22Rv1 (cell line): ENCODE measurements around the gene AFM.

Experiments used
- H3K27ac ChIP-seq: fragments of 450-650 bp; 2 replicates; pipeline ENCODE4 v1.5.1; 2017
- CTCF ChIP-seq: fragments of 450-650 bp; IDR thresholded peaks from 2 replicates; pipeline ENCODE4 v1.5.1; 2017; ENCODE audit warnings: mild to moderate bottlenecking
- ZFX ChIP-seq: fragments of 450-650 bp; IDR thresholded peaks from 2 replicates; pipeline ENCODE4 v1.6.1; 2017; ENCODE audit warnings: antibody characterized with exemption, borderline replicate concordance

The AFM gene

GRCh38 chr4:73456177-73457022 is 25.1 kb upstream of the AFM start:
- TF ChIP-seq ZFX (no peak), CTCF (no peak)
- H3K27ac ChIP-seq, result no peak overlapping the region

DNA sequence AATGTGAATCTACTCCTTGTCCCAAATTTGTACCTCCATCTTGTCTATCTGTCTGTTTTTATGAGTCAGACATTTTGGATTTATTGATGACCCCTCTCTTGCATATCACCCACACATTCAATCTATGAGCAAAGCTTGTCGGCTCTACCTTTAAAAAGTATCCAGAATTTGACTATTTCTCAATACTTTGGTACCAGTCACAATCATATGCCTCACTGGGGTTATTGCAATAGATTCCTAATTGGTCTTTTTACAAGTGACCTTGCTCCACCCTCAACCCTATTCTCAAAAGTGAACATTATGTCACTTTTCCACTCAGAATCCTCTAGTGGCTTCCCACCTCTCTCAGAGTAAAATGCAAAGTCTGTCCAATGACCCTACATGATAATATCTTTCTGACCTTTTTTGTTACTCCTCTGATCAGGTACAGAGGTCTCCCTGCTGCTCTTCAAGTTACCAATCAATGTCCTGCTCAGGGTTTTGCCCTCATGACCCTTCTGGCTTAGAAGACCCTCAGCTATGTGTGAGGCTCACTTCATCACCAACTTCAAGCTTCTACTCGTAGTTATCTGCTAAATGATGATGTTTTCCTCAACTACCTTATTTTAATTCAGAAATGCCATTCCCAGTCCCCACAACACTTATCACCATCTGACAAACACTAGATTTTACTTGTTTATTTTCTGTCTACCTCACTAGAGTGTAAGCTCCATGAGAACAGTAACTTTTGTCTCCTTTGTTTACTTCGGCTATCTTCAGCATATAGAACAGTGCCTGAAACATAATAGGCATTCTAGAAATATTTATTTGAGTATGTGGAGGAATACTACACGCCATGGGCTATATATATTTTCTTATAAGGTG is 23.1 kb upstream of the AFM start:
- no peak overlapping the region for H3K27ac ChIP-seq
- TF ChIP-seq CTCF (no peak), ZFX (no peak)

DNA sequence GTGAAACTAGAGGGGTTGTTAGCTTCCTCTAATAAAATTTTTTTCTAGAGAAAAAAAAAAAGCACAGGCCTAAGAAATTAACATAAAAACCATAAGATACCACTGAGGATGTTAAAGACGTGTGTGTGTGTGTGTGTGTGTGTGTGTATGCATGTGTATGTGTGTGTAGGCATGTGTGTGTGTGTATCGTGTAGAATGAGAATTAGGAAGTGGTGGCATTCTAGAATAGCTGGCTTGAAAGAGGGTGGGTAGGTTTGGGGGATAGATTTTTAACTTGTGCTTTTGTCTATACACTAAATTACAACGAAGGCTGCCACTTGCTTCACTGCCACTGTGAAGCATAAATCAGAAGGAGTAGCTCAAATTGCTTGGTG is 22.5 kb upstream of the AFM start:
- H3K27ac ChIP-seq, result no peak overlapping the region
- TF ChIP-seq ZFX, result no peak
- TF ChIP-seq CTCF, result no peak

- TF ChIP-seq CTCF, result no peak
- H3K27ac ChIP-seq, result no peak overlapping the region
Measured at GRCh38 chr4:73460913-73461522, 20.5 kb upstream of the AFM start.

GRCh38 chr4:73468170-73468569 is 13.4 kb upstream of the AFM start:
- no peak for TF ChIP-seq CTCF
- TF ChIP-seq ZFX, result no peak
- H3K27ac ChIP-seq, result no peak overlapping the region

GRCh38 chr4:73470728-73471127 is 10.8 kb upstream of the AFM start:
- no peak overlapping the region for H3K27ac ChIP-seq
- TF ChIP-seq ZFX, result no peak
- TF ChIP-seq CTCF, result no peak

GRCh38 chr4:73477176-73477575 is 4.4 kb upstream of the AFM start:
- no peak overlapping the region for H3K27ac ChIP-seq
- no peak for TF ChIP-seq ZFX
- TF ChIP-seq CTCF, result no peak
